ENCODE measurements around the gene SLC1A6. TPM values are rescaled to one million over a fixed set of nuclear protein-coding genes. Genes with fewer than 3 reads are reported as not detected.

Gene SLC1A6
- total and polyA plus RNA-seq, 2 donors (not counting 1 experiment from before 2014, with no cell fraction given): 0.25 TPM; not detected in 1

DNA sequence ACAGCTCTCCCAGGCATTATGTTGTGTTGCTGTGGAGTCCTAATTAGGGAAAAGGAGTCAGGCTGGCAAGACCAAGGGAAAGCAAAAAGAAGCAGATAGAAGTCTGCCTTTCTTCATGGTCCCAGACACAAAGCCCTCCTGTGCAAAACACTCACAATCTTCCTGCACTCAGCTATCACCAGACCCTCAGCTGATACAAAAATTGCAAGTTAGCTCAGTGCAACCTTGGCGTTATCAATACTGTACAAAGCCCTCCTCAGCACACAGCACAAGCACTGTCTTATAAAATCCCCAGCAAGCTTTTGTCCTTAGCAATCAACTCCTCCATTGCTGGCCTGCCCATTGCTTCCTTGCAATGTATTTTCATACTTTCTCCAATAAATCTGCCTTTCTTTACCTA, 35.2 kb downstream of the SLC1A6 start:
- Mint-ChIP-seq H3K4me3 (no peak overlapping the region), H3K9me3 (ENCODE audit: insufficient read depth) (peaks cover 2% of the 10 kb centered on the region), H3K27me3 (no peaks in the 10 kb centered on the region), H3K4me1 (peaks cover 26% of the 10 kb centered on the region), H3K27ac (peak overlapping the region; percentile 0)
- Histone ChIP-seq H3K4me3 (ENCODE audit: control extremely low read depth in 1 of 5, extremely low read depth in 1 of 5, insufficient read depth in 1 of 5, low read depth in 2 of 5, low read length in 4 of 5) (no peak overlapping the region), H3K79me2 (ENCODE audit: control insufficient read depth, insufficient read depth, low read length) (no peaks in the 10 kb centered on the region), H3K9me3 (ENCODE audit: control extremely low read depth in 1 of 3, control insufficient read depth in 2 of 3, insufficient read depth in 1 of 3, low read length in 2 of 3) (peaks cover 0 to 3% (median 0%) of the 10 kb centered on the region in 3 donors), H3K36me3 (replicated peaks in 1 of 2; ENCODE audit: control extremely low read depth in 1 of 2, control insufficient read depth in 1 of 2, extremely low read depth in 1 of 2, insufficient read depth in 2 of 2, low read length in 1 of 2) (no peaks in the 10 kb centered on the region), H3K4me1 (ENCODE audit: control insufficient read depth in 2 of 2, insufficient read depth in 2 of 2, low read length in 2 of 2) (peaks cover 25 to 26% of the 10 kb centered on the region in 2 donors), H4K20me1 (ENCODE audit: control insufficient read depth, insufficient read depth, low read length, poor library complexity, severe bottlenecking) (no peaks in the 10 kb centered on the region), H3K27ac (ENCODE audit: low read length in 2 of 2) (peak overlapping the region; percentile 3 to 90), H3K4me2 (replicated peaks; ENCODE audit: low read depth, low read length, poor library complexity, severe bottlenecking) (peak overlapping the region; percentile 69), H3K9ac (ENCODE audit: low read length) (no peak overlapping the region), H3K27me3 (replicated peaks in 1 of 4; ENCODE audit: control extremely low read depth in 1 of 4, control insufficient read depth in 3 of 4, insufficient read depth in 4 of 4, low read length in 3 of 4) (no peaks in the 10 kb centered on the region), H2AFZ (ENCODE audit: insufficient read depth, low read depth, low read length, poor library complexity, severe bottlenecking) (peak overlapping the region; percentile 72)
- intact Hi-C loops (cut with micrococcal nuclease): no loop called here
- POLR2A ChIA-PET: no interaction called here
- TF ChIP-seq EZH2 (IDR thresholded peaks at IDR 0.05; ENCODE audit: borderline replicate concordance, insufficient read depth, low read depth, low read length, poor library complexity, severe bottlenecking): no peak
- ATAC-seq (ENCODE audit: low read depth): no peak
- WGBS (ENCODE audit: insufficient coverage): 83% methylated on average over 1 of the region's 1 CpG
- DNase-seq: no peak
- CTCF ChIA-PET: no interaction called here

DNA sequence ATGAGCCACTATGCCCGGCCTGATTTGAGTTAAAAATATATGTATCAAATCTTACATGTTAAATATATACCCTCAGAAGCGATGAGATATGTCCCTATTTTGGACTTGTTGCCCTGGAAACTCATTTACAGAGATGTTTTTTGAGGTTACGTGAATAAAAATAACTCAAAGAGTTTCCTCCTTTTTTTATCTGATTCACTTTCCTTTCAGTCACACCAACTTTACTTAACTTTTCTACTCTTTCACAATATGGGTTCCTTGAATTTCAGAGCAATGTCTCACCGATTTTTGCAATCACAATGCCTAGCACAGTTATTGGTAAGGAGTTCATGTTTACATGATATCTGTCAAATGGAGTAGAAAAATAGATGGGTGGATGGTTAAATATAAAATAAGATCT, 36.1 kb downstream of the SLC1A6 start:
- Histone ChIP-seq H3K27ac (ENCODE audit: low read length in 2 of 2) (peak overlapping the region; percentile 83 to 90), H3K4me2 (replicated peaks; ENCODE audit: low read depth, low read length, poor library complexity, severe bottlenecking) (peak overlapping the region; percentile 69), H3K9ac (ENCODE audit: low read length) (peak overlapping the region; percentile 57), H4K20me1 (ENCODE audit: control insufficient read depth, insufficient read depth, low read length, poor library complexity, severe bottlenecking) (no peaks in the 10 kb centered on the region), H3K36me3 (replicated peaks in 1 of 2; ENCODE audit: control extremely low read depth in 1 of 2, control insufficient read depth in 1 of 2, extremely low read depth in 1 of 2, insufficient read depth in 2 of 2, low read length in 1 of 2) (no peaks in the 10 kb centered on the region), H3K79me2 (ENCODE audit: control insufficient read depth, insufficient read depth, low read length) (no peaks in the 10 kb centered on the region), H3K4me1 (ENCODE audit: control insufficient read depth in 2 of 2, insufficient read depth in 2 of 2, low read length in 2 of 2) (peaks cover 25 to 26% of the 10 kb centered on the region in 2 donors), H3K27me3 (replicated peaks in 1 of 4; ENCODE audit: control extremely low read depth in 1 of 4, control insufficient read depth in 3 of 4, insufficient read depth in 4 of 4, low read length in 3 of 4) (no peaks in the 10 kb centered on the region), H2AFZ (ENCODE audit: insufficient read depth, low read depth, low read length, poor library complexity, severe bottlenecking) (peak overlapping the region; percentile 72), H3K4me3 (ENCODE audit: control extremely low read depth in 1 of 5, extremely low read depth in 1 of 5, insufficient read depth in 1 of 5, low read depth in 2 of 5, low read length in 4 of 5) (peak overlapping the region in 3 of 5 experiments; percentile 3 to 54 (median 3)), H3K9me3 (ENCODE audit: control extremely low read depth in 1 of 3, control insufficient read depth in 2 of 3, insufficient read depth in 1 of 3, low read length in 2 of 3) (peaks cover 0 to 3% (median 0%) of the 10 kb centered on the region in 3 donors)
- ChIA-PET CTCF (no interaction called here), POLR2A (no interaction called here)
- DNase-seq (peak; percentile 50), ATAC-seq (ENCODE audit: low read depth) (no peak)
- intact Hi-C loops (cut with micrococcal nuclease): no loop called here
- WGBS (ENCODE audit: insufficient coverage): no CpG with 5 or more reads among the region's 4 CpGs
- no peak for TF ChIP-seq EZH2 (IDR thresholded peaks at IDR 0.05; ENCODE audit: borderline replicate concordance, insufficient read depth, low read depth, low read length, poor library complexity, severe bottlenecking)
- TF ChIP-seq, protein P1, sequence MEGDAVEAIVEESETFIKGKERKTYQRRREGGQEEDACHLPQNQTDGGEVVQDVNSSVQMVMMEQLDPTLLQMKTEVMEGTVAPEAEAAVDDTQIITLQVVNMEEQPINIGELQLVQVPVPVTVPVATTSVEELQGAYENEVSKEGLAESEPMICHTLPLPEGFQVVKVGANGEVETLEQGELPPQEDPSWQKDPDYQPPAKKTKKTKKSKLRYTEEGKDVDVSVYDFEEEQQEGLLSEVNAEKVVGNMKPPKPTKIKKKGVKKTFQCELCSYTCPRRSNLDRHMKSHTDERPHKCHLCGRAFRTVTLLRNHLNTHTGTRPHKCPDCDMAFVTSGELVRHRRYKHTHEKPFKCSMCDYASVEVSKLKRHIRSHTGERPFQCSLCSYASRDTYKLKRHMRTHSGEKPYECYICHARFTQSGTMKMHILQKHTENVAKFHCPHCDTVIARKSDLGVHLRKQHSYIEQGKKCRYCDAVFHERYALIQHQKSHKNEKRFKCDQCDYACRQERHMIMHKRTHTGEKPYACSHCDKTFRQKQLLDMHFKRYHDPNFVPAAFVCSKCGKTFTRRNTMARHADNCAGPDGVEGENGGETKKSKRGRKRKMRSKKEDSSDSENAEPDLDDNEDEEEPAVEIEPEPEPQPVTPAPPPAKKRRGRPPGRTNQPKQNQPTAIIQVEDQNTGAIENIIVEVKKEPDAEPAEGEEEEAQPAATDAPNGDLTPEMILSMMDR (IDR thresholded peaks at IDR 0.05): no peak
- Mint-ChIP-seq H3K4me1 (peaks cover 26% of the 10 kb centered on the region), H3K9me3 (ENCODE audit: insufficient read depth) (peaks cover 2% of the 10 kb centered on the region), H3K27ac (peak overlapping the region; percentile 68), H3K27me3 (no peaks in the 10 kb centered on the region), H3K4me3 (peak overlapping the region; percentile 46)
